HG03175 (cell line): Measurements from ENCODE around the gene PCDHB14.
"Not testable (repeated sequence)": the region's sequence is repeated elsewhere in the genome, so short reads cannot be mapped to it uniquely, and the experiment has no call there.

ENCODE experiments used
- ATAC-seq: cut with Tn5 transposase; IDR thresholded peaks from one replicate; pipeline ENCODE4 v1.9.1; 2021; ENCODE audit warnings: mild to moderate bottlenecking, moderate library complexity; ENCODE audit not compliant: unreplicated experiment

The PCDHB14 gene

DNA sequence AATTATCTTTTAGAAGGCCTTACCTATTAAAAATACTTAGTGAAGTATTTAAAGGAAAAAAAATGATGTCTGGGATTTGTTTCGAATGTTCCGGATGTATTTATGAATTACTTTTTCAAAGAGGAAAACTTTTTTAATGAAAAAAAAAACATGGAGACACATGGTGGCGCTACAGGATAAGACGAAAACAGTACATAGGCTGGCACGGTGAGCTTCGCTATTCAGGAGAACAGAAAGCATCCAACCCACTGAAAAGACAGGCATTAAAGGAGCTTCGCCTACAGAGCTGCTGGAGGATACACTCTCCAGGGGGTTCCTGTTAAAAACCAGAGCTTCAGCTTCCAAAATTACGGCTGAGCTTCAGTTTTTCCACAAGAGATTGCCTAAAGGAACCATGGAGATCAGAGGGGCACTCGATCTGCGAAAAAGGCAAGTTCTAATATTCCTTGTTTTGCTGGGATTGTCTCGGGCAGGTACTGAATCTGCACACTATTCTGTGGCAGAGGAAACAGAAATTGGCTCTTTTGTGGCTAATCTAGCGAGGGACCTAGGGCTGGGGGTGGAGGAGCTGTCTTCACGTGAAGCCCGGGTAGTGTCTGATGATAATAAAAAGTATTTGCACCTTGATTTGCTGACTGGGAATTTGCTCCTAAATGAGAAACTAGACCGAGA is at the start of gene PCDHB14:
Gene PCDHB14, plus strand, starts transcription at position 232 of the 672 bp plus-strand sequence. Its CDS starts 163 bp downstream, at position 395.
- ATAC-seq, result no peak

DNA sequence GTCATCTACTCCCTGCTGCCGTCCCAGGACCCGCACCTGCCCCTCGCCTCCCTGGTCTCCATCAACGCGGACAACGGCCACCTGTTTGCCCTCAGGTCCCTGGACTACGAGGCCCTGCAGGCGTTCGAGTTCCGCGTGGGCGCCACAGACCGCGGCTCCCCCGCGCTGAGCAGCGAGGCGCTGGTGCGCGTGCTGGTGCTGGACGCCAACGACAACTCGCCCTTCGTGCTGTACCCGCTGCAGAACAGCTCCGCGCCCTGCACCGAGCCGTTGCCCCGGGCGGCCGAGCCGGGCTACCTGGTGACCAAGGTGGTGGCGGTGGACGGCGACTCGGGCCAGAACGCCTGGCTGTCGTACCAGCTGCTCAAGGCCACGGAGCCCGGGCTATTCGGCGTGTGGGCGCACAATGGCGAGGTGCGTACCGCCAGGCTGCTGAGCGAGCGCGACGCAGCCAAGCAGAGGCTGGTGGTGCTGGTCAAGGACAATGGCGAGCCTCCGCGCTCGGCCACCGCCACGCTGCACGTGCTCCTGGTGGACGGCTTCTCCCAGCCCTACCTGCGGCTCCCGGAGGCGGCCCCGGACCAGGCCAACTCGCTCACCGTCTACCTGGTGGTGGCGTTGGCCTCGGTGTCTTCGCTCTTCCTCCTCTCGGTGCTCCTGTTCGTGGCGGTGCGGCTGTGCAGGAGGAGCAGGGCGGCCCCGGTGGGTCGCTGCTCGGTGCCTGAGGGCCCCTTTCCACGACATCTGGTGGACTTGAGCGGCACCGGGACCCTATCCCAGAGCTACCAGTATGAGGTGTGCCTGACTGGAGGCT is 48.6 kb upstream of the PCDHB14 start:
- not testable (repeated sequence) for ATAC-seq

DNA sequence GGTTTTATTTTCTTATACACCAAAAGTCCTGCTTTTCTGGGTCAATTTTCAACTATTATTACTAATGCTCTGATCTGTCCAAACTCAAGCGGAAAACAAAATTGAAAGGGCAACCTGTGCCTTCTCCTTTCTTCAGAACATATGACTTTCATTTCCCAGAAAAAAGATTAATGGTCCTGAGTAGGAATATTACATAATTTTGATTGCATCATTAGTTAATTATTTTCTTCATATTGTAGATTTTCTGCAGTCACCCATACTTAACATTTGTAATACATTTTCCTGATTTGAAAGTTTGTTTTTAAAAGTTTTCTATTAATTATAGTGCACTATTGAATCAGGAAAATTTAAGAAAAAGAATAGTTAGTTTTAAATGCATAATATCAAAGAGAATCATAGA is 47.2 kb upstream of the PCDHB14 start:
- ATAC-seq, result no peak

DNA sequence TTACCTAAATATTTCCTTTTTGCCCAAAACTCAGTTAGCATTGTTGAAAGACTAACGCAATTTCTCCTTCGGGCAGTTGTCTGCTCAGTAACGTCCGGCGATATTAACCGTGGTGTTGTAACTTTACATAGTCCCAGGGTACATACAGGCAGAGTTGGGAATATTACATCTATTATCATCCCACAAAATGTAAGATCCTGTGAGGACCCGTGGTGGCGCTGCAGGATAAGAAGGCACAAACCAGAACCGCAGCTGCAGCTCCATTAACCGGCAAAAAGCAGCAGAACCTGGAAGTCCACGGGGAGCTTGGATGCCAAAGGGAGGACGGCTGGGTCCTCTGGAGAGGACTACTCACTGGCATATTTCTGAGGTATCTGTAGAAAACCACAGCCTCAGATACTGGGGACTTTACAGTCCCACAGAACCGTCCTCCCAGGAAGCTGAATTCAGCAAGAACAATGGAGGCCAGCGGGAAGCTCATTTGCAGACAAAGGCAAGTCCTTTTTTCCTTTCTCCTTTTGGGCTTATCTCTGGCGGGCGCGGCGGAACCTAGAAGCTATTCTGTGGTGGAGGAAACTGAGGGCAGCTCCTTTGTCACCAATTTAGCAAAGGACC is 45.5 kb upstream of the PCDHB14 start, which contains the start of gene PCDHB8:
Gene PCDHB8, plus strand, starts transcription at position 214 of the 615 bp plus-strand sequence. Its CDS starts 245 bp downstream, at position 459.
- ATAC-seq, result not testable (repeated sequence)

DNA sequence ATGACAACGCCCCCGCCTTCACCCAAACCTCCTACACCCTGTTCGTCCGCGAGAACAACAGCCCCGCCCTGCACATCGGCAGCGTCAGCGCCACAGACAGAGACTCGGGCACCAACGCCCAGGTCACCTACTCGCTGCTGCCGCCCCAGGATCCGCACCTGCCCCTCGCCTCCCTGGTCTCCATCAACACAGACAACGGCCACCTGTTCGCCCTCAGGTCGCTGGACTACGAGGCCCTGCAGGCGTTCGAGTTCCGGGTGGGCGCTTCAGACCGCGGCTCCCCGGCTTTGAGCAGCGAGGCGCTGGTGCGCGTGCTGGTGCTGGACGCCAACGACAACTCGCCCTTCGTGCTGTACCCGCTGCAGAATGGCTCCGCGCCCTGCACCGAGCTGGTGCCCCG is 43.8 kb upstream of the PCDHB14 start:
- not testable (repeated sequence) for ATAC-seq

DNA sequence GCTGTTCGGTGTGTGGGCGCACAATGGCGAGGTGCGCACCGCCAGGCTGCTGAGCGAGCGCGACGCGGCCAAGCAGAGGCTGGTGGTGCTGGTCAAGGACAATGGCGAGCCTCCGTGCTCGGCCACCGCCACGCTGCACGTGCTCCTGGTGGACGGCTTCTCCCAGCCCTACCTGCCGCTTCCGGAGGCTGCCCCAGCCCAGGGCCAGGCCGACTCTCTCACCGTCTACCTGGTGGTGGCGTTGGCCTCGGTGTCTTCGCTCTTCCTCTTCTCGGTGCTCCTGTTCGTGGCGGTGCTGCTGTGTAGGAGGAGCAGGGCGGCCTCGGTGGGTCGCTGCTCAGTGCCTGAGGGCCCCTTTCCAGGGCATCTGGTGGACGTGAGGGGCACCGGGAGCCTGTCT is 43.3 kb upstream of the PCDHB14 start:
- ATAC-seq, result not testable (repeated sequence)

DNA sequence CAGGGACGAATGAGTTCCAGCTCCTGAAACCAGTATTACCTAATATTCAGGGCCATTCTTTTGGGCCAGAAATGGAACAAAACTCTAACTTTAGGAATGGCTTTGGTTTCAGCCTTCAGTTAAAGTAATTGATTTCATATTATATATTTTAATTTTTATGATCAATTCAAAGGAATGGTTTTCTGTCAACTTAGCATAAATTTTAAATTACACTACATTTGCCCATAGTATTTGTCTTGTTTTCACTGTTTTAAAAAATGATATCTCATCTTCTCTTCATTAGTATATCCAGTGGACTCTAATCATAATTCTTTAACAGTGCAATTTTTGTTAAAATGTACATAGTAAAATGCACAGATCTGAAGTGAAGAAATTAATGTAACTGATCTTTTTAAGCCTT is 42.8 kb upstream of the PCDHB14 start:
- ATAC-seq, result no peak

DNA sequence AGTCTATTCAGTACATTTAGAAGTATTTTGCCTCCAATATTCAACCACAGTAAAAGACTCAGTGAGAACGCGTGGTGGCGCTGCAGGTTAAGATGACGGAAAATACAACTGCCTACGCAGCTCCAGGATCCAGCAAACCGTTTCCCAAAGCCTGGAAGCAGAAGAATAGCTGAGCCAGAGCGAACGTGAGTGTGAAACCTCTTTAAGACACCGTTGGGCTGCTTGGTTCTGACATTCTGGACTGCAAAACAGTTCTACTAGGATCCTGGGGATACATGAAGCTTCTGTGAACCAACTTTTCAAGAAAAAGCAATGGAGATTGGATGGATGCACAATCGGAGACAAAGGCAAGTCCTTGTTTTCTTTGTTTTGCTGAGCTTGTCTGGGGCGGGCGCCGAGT is 40.9 kb upstream of the PCDHB14 start, which contains the start of gene PCDHB16:
Gene PCDHB16, plus strand, starts transcription at position 140 of the 400 bp plus-strand sequence. Its CDS starts 173 bp downstream, at position 313.
- ATAC-seq, result no peak

DNA sequence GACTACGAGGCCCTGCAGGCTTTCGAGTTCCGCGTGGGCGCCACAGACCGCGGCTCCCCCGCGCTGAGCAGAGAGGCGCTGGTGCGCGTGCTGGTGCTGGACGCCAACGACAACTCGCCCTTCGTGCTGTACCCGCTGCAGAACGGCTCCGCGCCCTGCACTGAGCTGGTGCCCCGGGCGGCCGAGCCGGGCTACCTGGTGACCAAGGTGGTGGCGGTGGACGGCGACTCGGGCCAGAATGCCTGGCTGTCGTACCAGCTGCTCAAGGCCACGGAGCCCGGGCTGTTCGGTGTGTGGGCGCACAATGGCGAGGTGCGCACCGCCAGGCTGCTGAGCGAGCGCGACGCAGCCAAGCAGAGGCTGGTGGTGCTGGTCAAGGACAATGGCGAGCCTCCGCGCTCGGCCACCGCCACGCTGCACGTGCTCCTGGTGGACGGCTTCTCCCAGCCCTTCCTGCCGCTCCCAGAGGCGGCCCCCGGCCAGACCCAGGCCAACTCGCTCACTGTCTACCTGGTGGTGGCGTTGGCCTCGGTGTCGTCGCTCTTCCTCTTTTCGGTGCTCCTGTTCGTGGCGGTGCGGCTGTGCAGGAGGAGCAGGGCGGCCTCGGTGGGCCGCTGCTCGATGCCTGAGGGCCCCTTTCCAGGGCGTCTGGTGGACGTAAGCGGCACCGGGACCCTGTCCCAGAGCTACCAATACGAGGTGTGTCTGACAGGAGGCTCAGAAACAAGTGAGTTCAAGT is 38.9 kb upstream of the PCDHB14 start:
- ATAC-seq, result not testable (repeated sequence)

DNA sequence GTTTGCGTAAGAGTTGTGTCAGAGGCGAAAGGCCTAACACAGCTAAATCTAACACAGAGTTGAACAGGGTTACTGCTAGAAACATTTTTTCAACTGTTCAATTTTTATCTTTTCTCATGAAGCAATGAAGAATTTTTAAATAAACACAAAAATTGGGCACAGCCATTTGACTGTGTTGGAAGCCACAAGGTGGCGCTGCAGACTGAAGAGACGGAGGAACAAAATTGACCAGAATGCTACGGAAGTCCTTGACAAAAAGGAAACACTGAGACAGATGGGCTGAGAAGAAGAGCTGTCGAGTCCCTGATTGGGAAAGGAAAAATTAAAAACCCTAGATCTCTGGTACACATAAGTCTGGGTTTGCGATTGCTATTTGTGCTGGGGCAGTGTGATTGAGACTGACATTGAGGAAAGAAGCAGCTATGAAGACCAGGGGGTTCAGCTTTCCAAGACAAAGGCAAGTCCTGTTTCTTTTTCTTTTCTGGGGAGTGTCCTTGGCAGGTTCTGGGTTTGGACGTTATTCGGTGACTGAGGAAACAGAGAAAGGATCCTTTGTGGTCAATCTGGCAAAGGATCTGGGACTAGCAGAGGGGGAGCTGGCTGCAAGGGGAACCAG is 36.1 kb upstream of the PCDHB14 start, which contains the start of gene PCDHB9:
Gene PCDHB9, plus strand, starts transcription at position 265 of the 616 bp plus-strand sequence. Its CDS starts 158 bp downstream, at position 423.
- ATAC-seq, result no peak

DNA sequence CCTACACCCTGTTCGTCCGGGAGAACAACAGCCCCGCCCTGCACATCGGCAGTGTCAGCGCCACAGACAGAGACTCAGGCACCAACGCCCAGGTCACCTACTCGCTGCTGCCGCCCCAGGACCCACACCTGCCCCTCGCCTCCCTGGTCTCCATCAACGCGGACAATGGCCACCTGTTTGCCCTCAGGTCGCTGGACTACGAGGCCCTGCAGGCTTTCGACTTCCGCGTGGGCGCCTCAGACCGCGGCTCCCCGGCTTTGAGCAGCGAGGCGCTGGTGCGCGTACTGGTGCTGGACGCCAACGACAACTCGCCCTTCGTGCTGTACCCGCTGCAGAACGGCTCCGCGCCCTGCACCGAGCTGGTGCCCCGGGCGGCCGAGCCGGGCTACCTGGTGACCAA is 34.5 kb upstream of the PCDHB14 start:
- not testable (repeated sequence) for ATAC-seq

DNA sequence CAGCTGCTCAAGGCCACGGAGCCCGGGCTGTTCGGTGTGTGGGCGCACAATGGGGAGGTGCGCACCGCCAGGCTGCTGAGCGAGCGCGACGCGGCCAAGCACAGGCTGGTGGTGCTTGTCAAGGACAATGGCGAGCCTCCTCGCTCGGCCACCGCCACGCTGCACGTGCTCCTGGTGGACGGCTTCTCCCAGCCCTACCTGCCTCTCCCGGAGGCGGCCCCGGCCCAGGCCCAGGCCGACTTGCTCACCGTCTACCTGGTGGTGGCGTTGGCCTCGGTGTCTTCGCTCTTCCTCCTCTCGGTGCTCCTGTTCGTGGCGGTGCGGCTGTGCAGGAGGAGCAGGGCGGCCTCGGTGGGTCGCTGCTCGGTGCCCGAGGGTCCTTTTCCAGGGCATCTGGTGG is 34.0 kb upstream of the PCDHB14 start:
- ATAC-seq, result not testable (repeated sequence)

DNA sequence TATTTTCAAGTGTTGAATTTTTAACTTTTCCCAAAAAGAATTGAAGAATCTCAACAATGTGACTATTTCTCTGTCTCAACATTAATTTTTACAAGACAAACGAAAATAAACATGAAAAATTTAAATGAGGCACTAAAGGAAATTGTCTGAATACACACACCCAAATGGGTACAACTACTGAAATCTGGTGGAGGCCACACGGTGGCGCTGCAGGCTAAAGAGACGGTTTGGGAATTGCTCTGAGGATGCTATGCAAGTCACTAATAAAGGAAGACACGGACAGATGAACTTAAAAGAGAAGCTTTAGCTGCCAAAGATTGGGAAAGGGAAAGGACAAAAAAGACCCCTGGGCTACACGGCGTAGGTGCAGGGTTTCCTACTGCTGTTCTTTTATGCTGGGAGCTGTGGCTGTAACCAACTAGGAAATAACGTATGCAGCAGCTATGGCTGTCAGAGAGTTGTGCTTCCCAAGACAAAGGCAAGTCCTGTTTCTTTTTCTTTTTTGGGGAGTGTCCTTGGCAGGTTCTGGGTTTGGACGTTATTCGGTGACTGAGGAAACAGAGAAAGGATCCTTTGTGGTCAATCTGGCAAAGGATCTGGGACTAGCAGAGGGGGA is 30.9 kb upstream of the PCDHB14 start, which contains the start of gene PCDHB10:
Gene PCDHB10, plus strand, starts transcription at position 244 of the 616 bp plus-strand sequence. Its CDS starts 200 bp downstream, at position 444.
- ATAC-seq, result no peak

DNA sequence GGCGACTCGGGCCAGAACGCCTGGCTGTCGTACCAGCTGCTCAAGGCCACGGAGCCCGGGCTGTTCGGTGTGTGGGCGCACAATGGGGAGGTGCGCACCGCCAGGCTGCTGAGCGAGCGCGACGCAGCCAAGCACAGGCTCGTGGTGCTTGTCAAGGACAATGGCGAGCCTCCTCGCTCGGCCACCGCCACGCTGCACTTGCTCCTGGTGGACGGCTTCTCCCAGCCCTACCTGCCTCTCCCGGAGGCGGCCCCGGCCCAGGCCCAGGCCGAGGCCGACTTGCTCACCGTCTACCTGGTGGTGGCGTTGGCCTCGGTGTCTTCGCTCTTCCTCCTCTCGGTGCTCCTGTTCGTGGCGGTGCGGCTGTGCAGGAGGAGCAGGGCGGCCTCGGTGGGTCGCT is 28.8 kb upstream of the PCDHB14 start:
- not testable (repeated sequence) for ATAC-seq

DNA sequence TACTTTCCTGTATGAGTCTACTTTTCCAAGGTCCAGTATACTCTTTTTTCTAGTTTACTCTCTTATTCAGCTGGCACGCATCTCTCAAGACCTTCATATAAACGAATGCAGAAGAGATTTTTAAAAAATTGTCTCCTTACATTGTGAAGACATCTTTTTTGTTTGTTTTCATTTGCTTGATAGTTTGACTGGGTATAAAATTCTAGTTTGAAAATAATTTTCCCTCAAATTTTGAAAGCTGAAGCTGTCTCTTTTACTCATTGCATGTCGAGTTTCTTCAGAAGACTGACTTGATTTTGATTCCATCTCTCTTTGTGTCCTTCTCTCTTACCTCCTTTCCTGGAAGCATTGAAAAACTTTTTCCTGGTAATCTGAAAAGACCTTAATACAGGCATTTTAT is 26.8 kb upstream of the PCDHB14 start:
- ATAC-seq, result no peak

DNA sequence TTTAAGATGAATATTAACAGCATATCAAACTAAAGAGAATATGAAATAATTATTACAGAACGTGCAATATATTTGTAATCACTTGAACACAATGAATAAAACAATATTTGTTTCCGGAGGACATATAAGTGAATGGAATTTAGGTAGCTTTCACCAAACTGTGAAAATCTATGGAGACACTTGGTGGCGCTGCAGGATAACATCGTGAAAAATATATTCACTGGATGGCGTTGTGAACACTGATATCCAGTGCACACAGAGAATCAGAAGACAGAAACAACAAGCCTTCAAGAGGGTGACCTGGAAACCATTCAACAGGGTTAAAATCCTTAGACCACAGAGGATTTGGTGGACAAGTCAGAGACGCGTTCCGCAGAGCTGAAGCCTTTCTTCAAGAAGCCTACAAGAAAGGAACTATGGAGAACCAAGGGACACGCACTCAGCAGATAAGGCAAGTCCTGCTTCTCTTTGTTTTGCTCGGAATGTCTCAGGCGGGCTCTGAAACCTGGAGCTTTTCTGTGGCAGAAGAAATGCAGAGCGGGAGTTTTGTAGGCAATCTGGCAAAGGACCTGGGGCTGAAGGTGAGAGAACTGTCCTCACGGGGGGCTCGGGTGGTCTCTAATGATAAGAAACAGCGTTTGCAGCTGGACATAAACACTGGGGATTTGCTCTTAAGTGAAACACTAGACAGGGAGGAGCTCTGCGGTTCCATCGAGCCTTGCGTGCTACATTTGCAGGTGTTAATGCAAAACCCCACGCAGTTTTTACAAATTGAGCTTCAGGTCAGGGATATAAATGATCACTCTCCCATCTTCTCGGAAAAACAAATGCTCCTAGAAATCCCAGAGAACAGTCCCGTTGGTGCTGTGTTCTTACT is 23.5 kb upstream of the PCDHB14 start, which contains the start of gene PCDHB11:
Gene PCDHB11, plus strand, starts transcription at position 269 of the 877 bp plus-strand sequence. Its CDS starts 148 bp downstream, at position 417.
- ATAC-seq, result no peak

DNA sequence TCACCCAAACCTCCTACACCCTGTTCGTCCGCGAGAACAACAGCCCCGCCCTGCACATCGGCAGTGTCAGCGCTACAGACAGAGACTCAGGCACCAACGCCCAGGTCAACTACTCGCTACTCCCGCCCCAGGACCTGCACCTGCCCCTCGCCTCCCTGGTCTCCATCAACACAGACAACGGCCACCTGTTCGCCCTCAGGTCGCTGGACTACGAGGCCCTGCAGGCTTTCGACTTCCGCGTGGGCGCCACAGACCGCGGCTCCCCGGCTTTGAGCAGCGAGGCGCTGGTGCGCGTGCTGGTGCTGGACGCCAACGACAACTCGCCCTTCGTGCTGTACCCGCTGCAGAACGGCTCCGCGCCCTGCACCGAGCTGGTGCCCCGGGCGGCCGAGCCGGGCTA is 22.0 kb upstream of the PCDHB14 start:
- ATAC-seq, result not testable (repeated sequence)

DNA sequence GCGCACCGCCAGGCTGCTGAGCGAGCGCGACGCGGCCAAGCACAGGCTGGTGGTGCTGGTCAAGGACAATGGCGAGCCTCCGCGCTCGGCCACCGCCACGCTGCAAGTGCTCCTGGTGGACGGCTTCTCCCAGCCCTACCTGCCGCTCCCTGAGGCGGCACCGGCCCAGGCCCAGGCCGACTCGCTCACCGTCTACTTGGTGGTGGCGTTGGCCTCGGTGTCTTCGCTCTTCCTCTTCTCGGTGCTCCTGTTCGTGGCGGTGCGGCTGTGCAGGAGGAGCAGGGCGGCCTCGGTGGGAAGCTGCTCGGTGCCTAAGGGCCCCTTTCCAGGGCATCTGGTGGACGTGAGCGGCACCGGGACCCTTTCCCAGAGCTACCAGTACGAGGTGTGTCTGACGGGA is 21.5 kb upstream of the PCDHB14 start:
- ATAC-seq, result not testable (repeated sequence)
